Cardiac fibroblast (primary cell): ENCODE measurements around the gene PCDHGC3.
"Not testable (repeated sequence)": the region's sequence is repeated elsewhere in the genome, so short reads cannot be mapped to it uniquely, and the experiment has no call there.

ENCODE experiments used
- DNase-seq, 2 donors: peaks; one replicate each; pipeline versions ENCODE4 v3.0.0 to v3.0.0-alpha.2; 2010; ENCODE audit warnings: low read depth in 2 of 2
- H3K4me3 ChIP-seq, 2 donors: replicated peaks in 1 of 2; 1 replicate in 1 of 2; 2 replicates in 1 of 2; pipeline ENCODE4 v1.5.1; 2011; ENCODE audit warnings: low read depth in 2 of 2, low read length in 2 of 2, mild to moderate bottlenecking in 2 of 2, moderate library complexity in 1 of 2
- TF ChIP-seq, protein P1 (sequence below): IDR thresholded peaks from one replicate; pipeline ENCODE4 v1.5.1; 2011; ENCODE audit warnings: low read depth, mild to moderate bottlenecking, low read length, inconsistent platforms

The PCDHGC3 gene

DNA sequence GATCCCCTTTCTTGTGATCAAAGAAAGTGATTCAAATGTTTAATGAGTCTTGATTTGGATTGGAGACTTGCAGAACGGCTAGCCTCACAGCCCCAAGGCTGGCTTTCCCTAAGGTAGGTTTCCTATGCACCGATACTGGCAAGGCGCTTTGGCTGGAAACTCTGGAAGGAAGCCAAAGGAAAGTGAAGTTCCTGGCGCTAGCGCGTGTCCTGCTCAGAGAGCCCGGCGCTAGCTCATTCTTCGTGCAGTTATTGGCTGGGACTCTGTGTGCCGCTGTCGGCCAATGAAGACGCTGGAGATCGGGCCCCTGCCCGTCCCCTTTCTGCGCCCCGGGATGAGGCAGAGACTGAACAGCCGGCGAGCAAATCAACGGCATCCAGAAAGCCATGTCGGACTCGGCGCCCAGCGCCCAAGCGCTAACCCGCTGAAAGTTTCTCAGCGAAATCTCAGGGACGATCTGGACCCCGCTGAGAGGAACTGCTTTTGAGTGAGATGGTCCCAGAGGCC is at the start of gene PCDHGC3:
Gene PCDHGC3 (plus strand): TSS at position 342 of the 507 bp plus-strand sequence. CDS start 151 bp downstream, at position 493.
- DNase-seq, result peak; percentile 95 to 98
- H3K4me3 ChIP-seq, result peak within 1 kb of the TSS; percentile 63 to 66
- TF ChIP-seq, protein P1, sequence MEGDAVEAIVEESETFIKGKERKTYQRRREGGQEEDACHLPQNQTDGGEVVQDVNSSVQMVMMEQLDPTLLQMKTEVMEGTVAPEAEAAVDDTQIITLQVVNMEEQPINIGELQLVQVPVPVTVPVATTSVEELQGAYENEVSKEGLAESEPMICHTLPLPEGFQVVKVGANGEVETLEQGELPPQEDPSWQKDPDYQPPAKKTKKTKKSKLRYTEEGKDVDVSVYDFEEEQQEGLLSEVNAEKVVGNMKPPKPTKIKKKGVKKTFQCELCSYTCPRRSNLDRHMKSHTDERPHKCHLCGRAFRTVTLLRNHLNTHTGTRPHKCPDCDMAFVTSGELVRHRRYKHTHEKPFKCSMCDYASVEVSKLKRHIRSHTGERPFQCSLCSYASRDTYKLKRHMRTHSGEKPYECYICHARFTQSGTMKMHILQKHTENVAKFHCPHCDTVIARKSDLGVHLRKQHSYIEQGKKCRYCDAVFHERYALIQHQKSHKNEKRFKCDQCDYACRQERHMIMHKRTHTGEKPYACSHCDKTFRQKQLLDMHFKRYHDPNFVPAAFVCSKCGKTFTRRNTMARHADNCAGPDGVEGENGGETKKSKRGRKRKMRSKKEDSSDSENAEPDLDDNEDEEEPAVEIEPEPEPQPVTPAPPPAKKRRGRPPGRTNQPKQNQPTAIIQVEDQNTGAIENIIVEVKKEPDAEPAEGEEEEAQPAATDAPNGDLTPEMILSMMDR, result peak; percentile 11

DNA sequence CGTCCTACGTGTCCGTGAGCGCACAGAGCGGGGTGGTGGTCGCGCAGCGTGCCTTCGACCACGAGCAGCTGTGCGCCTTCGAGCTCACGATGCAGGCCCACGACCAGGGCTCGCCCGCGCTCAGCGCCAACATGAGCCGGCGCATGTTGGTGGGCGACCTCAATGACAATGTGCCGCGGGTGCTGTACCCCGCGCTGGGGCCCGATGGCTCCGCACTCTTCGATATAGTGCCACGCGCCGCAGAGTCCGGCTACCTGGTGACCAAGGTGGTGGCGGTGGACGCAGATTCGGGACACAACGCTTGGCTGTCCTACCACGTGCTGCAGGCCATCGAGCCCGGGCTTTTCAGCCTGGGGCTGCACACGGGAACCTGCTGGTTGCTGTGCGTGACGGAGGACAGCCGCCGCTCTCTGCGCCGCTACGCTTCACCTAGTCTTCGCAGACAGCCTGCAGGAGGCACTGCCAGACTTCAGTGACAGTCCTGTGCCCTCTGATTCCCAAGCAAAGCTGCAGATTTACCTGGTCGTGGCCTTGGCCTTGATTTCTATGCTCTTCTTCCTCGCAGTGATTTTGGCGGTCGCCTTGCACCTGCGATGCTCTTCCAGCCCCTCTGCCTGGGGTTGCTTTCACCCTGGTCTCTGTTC is 47.9 kb upstream of the PCDHGC3 start:
- TF ChIP-seq, protein P1, result no peak
- no peak overlapping the region for H3K4me3 ChIP-seq
- no peak for DNase-seq

DNA sequence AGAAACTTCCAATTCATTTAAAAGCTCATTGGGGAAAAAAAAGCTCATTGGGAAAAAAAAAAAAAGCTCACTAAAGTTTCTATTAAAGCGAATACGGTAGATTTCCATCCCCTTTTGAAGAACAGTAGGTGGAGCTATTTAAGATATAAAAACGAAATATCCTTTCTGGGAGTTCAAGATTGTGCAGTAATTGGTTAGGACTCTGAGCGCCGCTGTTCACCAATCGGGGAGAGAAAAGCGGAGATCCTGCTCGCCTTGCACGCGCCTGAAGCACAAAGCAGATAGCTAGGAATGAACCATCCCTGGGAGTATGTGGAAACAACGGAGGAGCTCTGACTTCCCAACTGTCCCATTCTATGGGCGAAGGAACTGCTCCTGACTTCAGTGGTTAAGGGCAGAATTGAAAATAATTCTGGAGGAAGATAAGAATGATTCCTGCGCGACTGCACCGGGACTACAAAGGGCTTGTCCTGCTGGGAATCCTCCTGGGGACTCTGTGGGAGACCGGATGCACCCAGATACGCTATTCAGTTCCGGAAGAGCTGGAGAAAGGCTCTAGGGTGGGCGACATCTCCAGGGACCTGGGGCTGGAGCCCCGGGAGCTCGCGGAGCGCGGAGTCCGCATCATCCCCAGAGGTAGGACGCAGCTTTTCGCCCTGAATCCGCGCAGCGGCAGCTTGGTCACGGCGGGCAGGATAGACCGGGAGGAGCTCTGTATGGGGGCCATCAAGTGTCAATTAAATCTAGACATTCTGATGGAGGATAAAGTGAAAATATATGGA is 45.2 kb upstream of the PCDHGC3 start, which contains the start of gene PCDHGA12:
Gene PCDHGA12 (plus strand): TSS at position 176 of the 782 bp plus-strand sequence. CDS start 253 bp downstream, at position 429.
- H3K4me3 ChIP-seq, result peak within 1 kb of the TSS; percentile 43 to 55

DNA sequence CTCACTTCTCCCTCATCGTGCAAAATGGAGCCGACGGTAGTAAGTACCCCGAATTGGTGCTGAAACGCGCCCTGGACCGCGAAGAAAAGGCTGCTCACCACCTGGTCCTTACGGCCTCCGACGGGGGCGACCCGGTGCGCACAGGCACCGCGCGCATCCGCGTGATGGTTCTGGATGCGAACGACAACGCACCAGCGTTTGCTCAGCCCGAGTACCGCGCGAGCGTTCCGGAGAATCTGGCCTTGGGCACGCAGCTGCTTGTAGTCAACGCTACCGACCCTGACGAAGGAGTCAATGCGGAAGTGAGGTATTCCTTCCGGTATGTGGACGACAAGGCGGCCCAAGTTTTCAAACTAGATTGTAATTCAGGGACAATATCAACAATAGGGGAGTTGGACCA is 44.5 kb upstream of the PCDHGC3 start:
- peak; percentile 56 to 59 for DNase-seq
- TF ChIP-seq, protein P1, result no peak
- H3K4me3 ChIP-seq, result peak overlapping the region; percentile 43 to 55

More for the DNA sequence above, 45.2 kb upstream of the PCDHGC3 start, which contains the start of gene PCDHGA12:
- DNase-seq, result peak; percentile 96 to 97
- TF ChIP-seq, protein P1, result peak; percentile 78

DNA sequence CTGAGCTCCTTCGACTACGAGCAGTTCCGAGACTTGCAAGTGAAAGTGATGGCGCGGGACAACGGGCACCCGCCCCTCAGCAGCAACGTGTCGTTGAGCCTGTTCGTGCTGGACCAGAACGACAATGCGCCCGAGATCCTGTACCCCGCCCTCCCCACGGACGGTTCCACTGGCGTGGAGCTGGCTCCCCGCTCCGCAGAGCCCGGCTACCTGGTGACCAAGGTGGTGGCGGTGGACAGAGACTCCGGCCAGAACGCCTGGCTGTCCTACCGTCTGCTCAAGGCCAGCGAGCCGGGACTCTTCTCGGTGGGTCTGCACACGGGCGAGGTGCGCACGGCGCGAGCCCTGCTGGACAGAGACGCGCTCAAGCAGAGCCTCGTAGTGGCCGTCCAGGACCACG is 43.5 kb upstream of the PCDHGC3 start:
- not testable (repeated sequence) for H3K4me3 ChIP-seq, DNase-seq

DNA sequence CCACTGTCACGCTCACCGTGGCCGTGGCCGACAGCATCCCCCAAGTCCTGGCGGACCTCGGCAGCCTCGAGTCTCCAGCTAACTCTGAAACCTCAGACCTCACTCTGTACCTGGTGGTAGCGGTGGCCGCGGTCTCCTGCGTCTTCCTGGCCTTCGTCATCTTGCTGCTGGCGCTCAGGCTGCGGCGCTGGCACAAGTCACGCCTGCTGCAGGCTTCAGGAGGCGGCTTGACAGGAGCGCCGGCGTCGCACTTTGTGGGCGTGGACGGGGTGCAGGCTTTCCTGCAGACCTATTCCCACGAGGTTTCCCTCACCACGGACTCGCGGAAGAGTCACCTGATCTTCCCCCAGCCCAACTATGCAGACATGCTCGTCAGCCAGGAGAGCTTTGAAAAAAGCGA is 43.0 kb upstream of the PCDHGC3 start:
- not testable (repeated sequence) for H3K4me3 ChIP-seq, DNase-seq

DNA sequence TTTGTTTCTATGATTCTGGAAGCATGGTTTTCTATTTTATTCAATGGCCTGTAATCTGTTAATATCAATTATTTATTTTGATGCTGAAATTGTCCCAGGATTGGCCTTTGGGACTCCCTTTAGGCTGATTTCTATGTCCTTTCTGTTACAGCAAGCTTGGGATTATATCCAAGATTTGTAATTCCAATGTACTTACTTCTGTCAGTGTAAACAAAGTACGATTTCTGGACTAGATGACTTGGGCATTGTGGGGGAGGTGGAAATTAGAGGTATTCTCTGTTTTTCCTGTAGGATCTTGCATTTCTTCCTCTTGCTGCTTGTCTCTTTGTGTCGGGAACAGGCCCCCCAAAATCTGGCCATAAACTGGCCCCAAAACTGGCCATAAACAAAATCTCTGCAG is 41.8 kb upstream of the PCDHGC3 start:
- peak in 1 of 2 donors; percentile 25 for DNase-seq
- H3K4me3 ChIP-seq, result no peak overlapping the region
- TF ChIP-seq, protein P1, result no peak
